ENCODE results near the gene SFT2D2. TPM values are rescaled to one million over a fixed set of nuclear protein-coding genes. Genes with fewer than 3 reads are reported as not detected.

The SFT2D2 gene
- total RNA-seq, 3 donors from 2014 or later: 62.0 to 87.0 (median 70.6) TPM

- no peaks in the 10 kb centered on the region for H3K4me1 ChIP-seq (ENCODE audit: low read depth)
- no peak for TF ChIP-seq CTCF (IDR thresholded peaks at IDR 0.05)
- H3K9me3 ChIP-seq: peaks cover 16% of the 10 kb centered on the region
- ATAC-seq (no peak), DNase-seq (no peak)
- intact Hi-C loops (cut with DNase I, micrococcal nuclease): no loop called here
- H3K4me3 ChIP-seq: no peak overlapping the region
- no peaks in the 10 kb centered on the region for H3K36me3 ChIP-seq (ENCODE audit: low read depth)
Observed at GRCh38 chr1:168257397-168257796, 31.6 kb downstream of the SFT2D2 start.

GRCh38 chr1:168259567-168259966, 33.8 kb downstream of the SFT2D2 start:
- H3K9me3 ChIP-seq: peaks cover 16% of the 10 kb centered on the region
- no peaks in the 10 kb centered on the region for H3K36me3 ChIP-seq (ENCODE audit: low read depth)
- DNase-seq (no peak), ATAC-seq (no peak)
- intact Hi-C loops (cut with DNase I, micrococcal nuclease): no loop called here
- TF ChIP-seq CTCF (IDR thresholded peaks at IDR 0.05): no peak
- no peak overlapping the region for H3K4me3 ChIP-seq
- H3K4me1 ChIP-seq (ENCODE audit: low read depth): no peaks in the 10 kb centered on the region

- ATAC-seq (no peak), DNase-seq (no peak)
- no peak for TF ChIP-seq CTCF (IDR thresholded peaks at IDR 0.05)
- H3K36me3 ChIP-seq (ENCODE audit: low read depth): no peaks in the 10 kb centered on the region
- no peaks in the 10 kb centered on the region for H3K4me1 ChIP-seq (ENCODE audit: low read depth)
- no peak overlapping the region for H3K4me3 ChIP-seq
- peaks cover 14% of the 10 kb centered on the region for H3K9me3 ChIP-seq
- intact Hi-C loops (cut with DNase I, micrococcal nuclease): no loop called here
Observed at GRCh38 chr1:168260393-168260792, 34.6 kb downstream of the SFT2D2 start.

GRCh38 chr1:168261390-168261789, 35.6 kb downstream of the SFT2D2 start:
- no peaks in the 10 kb centered on the region for H3K4me1 ChIP-seq (ENCODE audit: low read depth)
- ATAC-seq (no peak), DNase-seq (no peak)
- peaks cover 4% of the 10 kb centered on the region for H3K9me3 ChIP-seq
- no peak overlapping the region for H3K4me3 ChIP-seq
- intact Hi-C loops (cut with DNase I, micrococcal nuclease): no loop called here
- no peak for TF ChIP-seq CTCF (IDR thresholded peaks at IDR 0.05)
- no peaks in the 10 kb centered on the region for H3K36me3 ChIP-seq (ENCODE audit: low read depth)

- no peak overlapping the region for H3K4me3 ChIP-seq
- intact Hi-C loops (cut with DNase I, micrococcal nuclease): no loop called here
- no peak for DNase-seq
- ATAC-seq: no peak
- H3K4me1 ChIP-seq (ENCODE audit: low read depth): no peaks in the 10 kb centered on the region
- TF ChIP-seq CTCF (IDR thresholded peaks at IDR 0.05): no peak
- H3K9me3 ChIP-seq: no peaks in the 10 kb centered on the region
- H3K36me3 ChIP-seq (ENCODE audit: low read depth): no peaks in the 10 kb centered on the region
Observed at GRCh38 chr1:168263130-168263529, 37.3 kb downstream of the SFT2D2 start.

GRCh38 chr1:168264296-168264695, 38.5 kb downstream of the SFT2D2 start:
- DNase-seq: no peak
- no peaks in the 10 kb centered on the region for H3K9me3 ChIP-seq
- no peaks in the 10 kb centered on the region for H3K4me1 ChIP-seq (ENCODE audit: low read depth)
- TF ChIP-seq CTCF (IDR thresholded peaks at IDR 0.05): no peak
- no peak overlapping the region for H3K4me3 ChIP-seq
- ATAC-seq: no peak
- no peaks in the 10 kb centered on the region for H3K36me3 ChIP-seq (ENCODE audit: low read depth)
- intact Hi-C loops (cut with DNase I, micrococcal nuclease): no loop called here

All from mucosa of descending colon (tissue), 3 donors.